ENCODE measurements around the gene SH3PXD2A. TPM values are rescaled to one million over a fixed set of nuclear protein-coding genes. Genes with fewer than 3 reads are reported as not detected.

SH3PXD2A gene
- total RNA-seq, 2 experiments from 2014 or later: 6.5 to 7.4 TPM

- no peak for TF ChIP-seq CTCF (IDR thresholded peaks at IDR 0.05)
- CTCF ChIA-PET: no interaction called here
- no peaks in the 10 kb centered on the region for H3K9me3 Mint-ChIP-seq
- no peak for ATAC-seq
- no peak for DNase-seq
- POLR2A ChIA-PET: no interaction called here
- H3K36me3 Mint-ChIP-seq (ENCODE audit: low read depth): no peaks in the 10 kb centered on the region
- no peaks in the 10 kb centered on the region for H3K4me1 Mint-ChIP-seq (ENCODE audit: low read depth)
- H3K4me3 Mint-ChIP-seq: no peak overlapping the region
- intact Hi-C loops (cut with micrococcal nuclease): no loop called here
- no peaks in the 10 kb centered on the region for H3K27me3 Mint-ChIP-seq
- no peak overlapping the region for H3K27ac Mint-ChIP-seq
Measured at GRCh38 chr10:103620352-103620740, 235.0 kb downstream of the SH3PXD2A start.

- TF ChIP-seq CTCF (IDR thresholded peaks at IDR 0.05): no peak
- H3K4me1 Mint-ChIP-seq (ENCODE audit: low read depth): no peaks in the 10 kb centered on the region
- H3K27me3 Mint-ChIP-seq: no peaks in the 10 kb centered on the region
- POLR2A ChIA-PET: no interaction called here
- ATAC-seq (no peak), DNase-seq (no peak)
- no peak overlapping the region for H3K4me3 Mint-ChIP-seq
- H3K27ac Mint-ChIP-seq: no peak overlapping the region
- H3K9me3 Mint-ChIP-seq: no peaks in the 10 kb centered on the region
- intact Hi-C loops (cut with micrococcal nuclease): no loop called here
- CTCF ChIA-PET: interaction anchor here (1.4 to 1.5 kb wide), 2 partner anchors 26 to 66 kb away, joined by 3 to 9 read pairs; no protein-coding TSS in a partner anchor
- no peaks in the 10 kb centered on the region for H3K36me3 Mint-ChIP-seq (ENCODE audit: low read depth)
Measured at GRCh38 chr10:103619424-103620351, 235.7 kb downstream of the SH3PXD2A start.

- POLR2A ChIA-PET: no interaction called here
Measured at GRCh38 chr10:103618575-103619423, 236.6 kb downstream of the SH3PXD2A start.

GRCh38 chr10:103617602-103618385 lies 237.6 kb downstream of the SH3PXD2A start:
- Mint-ChIP-seq H3K36me3 (ENCODE audit: low read depth) (no peaks in the 10 kb centered on the region), H3K27ac (no peak overlapping the region), H3K4me1 (ENCODE audit: low read depth) (no peaks in the 10 kb centered on the region), H3K27me3 (no peaks in the 10 kb centered on the region), H3K4me3 (no peak overlapping the region), H3K9me3 (no peaks in the 10 kb centered on the region)
- intact Hi-C loops (cut with micrococcal nuclease): no loop called here
- no peak for ATAC-seq
- no peak for TF ChIP-seq CTCF (IDR thresholded peaks at IDR 0.05)
- no peak for DNase-seq
- ChIA-PET CTCF (no interaction called here), POLR2A (no interaction called here)

More at GRCh38 chr10:103618575-103619423, 236.6 kb downstream of the SH3PXD2A start:
- intact Hi-C loops (cut with micrococcal nuclease): no loop called here
- CTCF ChIA-PET: interaction anchor here (1.4 to 1.5 kb wide), 2 partner anchors 26 to 67 kb away, joined by 3 to 9 read pairs; no protein-coding TSS in a partner anchor
- H3K4me1 Mint-ChIP-seq (ENCODE audit: low read depth): no peaks in the 10 kb centered on the region
- no peaks in the 10 kb centered on the region for H3K9me3 Mint-ChIP-seq
- no peaks in the 10 kb centered on the region for H3K36me3 Mint-ChIP-seq (ENCODE audit: low read depth)
- no peak for ATAC-seq
- DNase-seq: no peak
- H3K27me3 Mint-ChIP-seq: no peaks in the 10 kb centered on the region
- no peak overlapping the region for H3K4me3 Mint-ChIP-seq
- no peak for TF ChIP-seq CTCF (IDR thresholded peaks at IDR 0.05)
- no peak overlapping the region for H3K27ac Mint-ChIP-seq

Data from activated CD8-positive, alpha-beta T cell treated with anti-CD3 and anti-CD28 coated beads for 36 hours (primary cell).